Epithelial cell of esophagus (primary cell): Measurements from ENCODE around the gene GSG1L.
A peak's percentile ranks its signal among the peaks of the same experiment; 100 is the strongest.

Experiments
- DNase-seq: peaks from one replicate; pipeline ENCODE4 v3.0.0; 2010; ENCODE audit warnings: low read depth
- H3K4me3 ChIP-seq: 2 replicates; pipeline ENCODE4 v1.5.1; 2011; ENCODE audit warnings: mild to moderate bottlenecking, low read length, control low read depth
- TF ChIP-seq, protein P1 (sequence below): IDR thresholded peaks from 2 replicates; pipeline ENCODE4 v1.5.1; 2011; ENCODE audit warnings: low read depth, mild to moderate bottlenecking, low read length, control low read depth, inconsistent platforms; ENCODE audit not compliant: insufficient read depth; ENCODE audit errors: missing control alignments

GSG1L gene

DNA sequence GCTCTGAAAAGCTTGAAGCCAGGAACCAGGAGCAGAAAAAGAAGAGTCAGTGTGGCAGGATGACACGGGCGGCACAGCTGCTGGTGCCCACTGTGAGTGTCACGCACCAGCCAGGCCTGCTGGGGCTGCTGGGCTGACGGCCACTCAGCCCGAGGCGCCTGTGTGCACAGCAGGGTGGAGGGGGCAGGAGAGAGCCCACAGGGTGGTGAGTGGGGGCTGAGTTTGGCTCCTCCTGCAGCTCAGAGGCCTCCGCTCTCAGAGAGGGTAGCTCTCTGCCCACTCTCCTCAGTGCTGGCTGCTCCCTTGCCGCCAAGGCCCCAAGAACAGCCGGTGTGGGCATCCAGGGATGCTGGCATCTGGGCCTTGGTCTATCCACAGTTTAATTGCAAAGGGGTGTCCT, 59.6 kb downstream of the GSG1L start:
- TF ChIP-seq, protein P1, sequence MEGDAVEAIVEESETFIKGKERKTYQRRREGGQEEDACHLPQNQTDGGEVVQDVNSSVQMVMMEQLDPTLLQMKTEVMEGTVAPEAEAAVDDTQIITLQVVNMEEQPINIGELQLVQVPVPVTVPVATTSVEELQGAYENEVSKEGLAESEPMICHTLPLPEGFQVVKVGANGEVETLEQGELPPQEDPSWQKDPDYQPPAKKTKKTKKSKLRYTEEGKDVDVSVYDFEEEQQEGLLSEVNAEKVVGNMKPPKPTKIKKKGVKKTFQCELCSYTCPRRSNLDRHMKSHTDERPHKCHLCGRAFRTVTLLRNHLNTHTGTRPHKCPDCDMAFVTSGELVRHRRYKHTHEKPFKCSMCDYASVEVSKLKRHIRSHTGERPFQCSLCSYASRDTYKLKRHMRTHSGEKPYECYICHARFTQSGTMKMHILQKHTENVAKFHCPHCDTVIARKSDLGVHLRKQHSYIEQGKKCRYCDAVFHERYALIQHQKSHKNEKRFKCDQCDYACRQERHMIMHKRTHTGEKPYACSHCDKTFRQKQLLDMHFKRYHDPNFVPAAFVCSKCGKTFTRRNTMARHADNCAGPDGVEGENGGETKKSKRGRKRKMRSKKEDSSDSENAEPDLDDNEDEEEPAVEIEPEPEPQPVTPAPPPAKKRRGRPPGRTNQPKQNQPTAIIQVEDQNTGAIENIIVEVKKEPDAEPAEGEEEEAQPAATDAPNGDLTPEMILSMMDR = no peak
- no peak for DNase-seq
- H3K4me3 ChIP-seq = no peak overlapping the region

DNA sequence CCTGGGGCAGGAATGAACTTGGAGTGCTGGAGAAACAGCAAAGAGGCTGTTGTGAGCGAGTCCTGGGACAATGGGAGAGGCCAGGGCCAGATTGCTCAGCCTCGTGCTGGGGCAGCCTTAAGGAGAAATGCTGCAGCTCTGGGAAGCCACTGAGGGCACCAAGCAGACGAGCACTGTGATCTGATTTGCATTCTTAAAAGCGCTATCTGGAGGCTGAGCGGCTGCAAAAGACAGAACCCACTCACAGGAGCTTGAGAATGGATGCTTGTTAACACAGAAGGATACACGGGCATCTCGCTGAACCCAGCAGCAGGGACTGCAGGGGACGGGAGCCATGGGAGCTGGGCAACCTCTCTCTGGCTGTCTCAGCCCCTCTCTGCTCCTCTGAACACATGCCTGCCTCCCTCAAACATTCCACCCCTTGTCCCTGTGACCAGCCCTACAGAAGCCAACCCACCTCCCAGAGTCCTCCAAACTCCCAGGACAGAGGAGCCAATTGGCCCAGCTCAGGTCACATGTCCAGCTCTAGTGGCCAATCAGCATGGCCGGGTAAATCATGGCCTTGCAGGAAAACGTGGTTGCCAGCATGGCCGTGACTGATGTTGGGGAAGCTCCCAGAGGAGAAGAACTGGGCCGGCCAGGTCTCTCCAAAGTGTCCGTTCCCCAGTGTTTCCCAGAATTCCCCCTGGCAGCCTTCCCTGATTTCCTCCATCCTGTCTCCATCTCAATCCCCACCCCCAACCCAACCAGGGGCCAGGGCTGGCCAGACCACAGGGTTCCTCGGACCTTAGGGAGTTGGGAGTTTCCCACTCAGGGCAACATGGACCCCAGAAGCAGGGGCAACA, 60.3 kb downstream of the GSG1L start:
- TF ChIP-seq, protein P1 = no peak
- H3K4me3 ChIP-seq = no peak overlapping the region
- no peak for DNase-seq

GRCh38 chr16:28001642-28002041, 61.9 kb downstream of the GSG1L start:
- DNase-seq = no peak
- TF ChIP-seq, protein P1 = no peak
- no peak overlapping the region for H3K4me3 ChIP-seq

GRCh38 chr16:28001184-28001583, 62.3 kb downstream of the GSG1L start:
- TF ChIP-seq, protein P1 = no peak
- no peak overlapping the region for H3K4me3 ChIP-seq
- no peak for DNase-seq

GRCh38 chr16:28000314-28001169, 63.0 kb downstream of the GSG1L start:
- no peak for DNase-seq
- no peak overlapping the region for H3K4me3 ChIP-seq
- TF ChIP-seq, protein P1 = no peak

GRCh38 chr16:27999687-28000086, 63.8 kb downstream of the GSG1L start:
- TF ChIP-seq, protein P1 = no peak
- no peak overlapping the region for H3K4me3 ChIP-seq
- DNase-seq = peak; percentile 9

DNA sequence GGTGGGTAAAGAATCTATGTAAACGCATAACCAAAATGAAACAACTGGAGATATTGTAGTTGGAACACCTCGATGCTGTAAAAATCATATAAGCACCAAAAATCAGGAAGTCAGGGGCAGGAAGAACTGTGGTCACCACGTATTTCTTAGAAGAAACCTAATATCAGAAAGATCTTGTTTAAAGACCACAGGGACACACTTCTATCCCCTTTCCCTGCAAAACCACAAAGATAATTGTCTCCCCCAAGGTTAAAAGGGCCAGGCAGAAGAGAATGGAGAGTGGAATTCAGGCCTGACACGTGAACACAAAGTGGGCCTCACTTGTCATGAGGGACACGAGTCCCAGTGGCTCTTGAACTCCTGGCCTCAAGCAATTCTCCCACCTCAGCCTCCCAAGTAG, 68.1 kb downstream of the GSG1L start:
- H3K4me3 ChIP-seq = no peak overlapping the region
- DNase-seq = no peak
- TF ChIP-seq, protein P1 = no peak
